Suprapubic skin (tissue), 3 donors: ENCODE data around the gene ARL14EPL.

Experiments
- CTCF ChIP-seq, 2 donors: fragments of 200-600 bp in 1 of 2; fragments of 450-650 bp in 1 of 2; sonication (generic) in 1 of 2; IDR thresholded peaks; one replicate each; pipeline ENCODE4 v1.5.1; 2016 to 2019; ENCODE audit warnings: antibody characterized with exemption in 2 of 2, mild to moderate bottlenecking in 1 of 2, moderate library complexity in 1 of 2
- EP300 ChIP-seq: sonication (generic); formaldehyde crosslinking; IDR thresholded peaks from one replicate; pipeline ENCODE4 v1.6.1; 2017; ENCODE audit warnings: antibody characterized with exemption

DNA sequence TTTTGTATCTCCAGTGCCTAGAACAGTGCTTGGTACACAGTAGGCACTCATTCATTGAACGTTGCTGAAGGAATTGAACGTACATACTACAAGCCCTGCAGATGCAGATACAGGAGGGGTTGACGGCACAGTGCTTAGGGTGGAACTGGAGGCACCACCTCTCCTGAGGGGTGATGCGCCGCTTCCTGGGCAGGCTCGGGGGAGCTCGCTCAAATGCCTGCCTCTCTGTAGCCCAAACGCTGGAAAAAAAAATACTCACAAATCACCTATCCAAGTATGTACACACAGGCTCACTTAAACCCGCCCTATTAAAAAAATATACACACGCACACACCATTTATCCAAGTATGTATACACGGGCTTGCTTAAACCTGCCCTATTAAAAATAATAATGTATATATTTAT is 52.0 kb downstream of the ARL14EPL start:
- TF ChIP-seq CTCF (IDR thresholded peaks at IDR 0.05): no peak
- TF ChIP-seq EP300: no peak
